Rectal smooth muscle tissue (tissue), 1 donor: ENCODE results near the gene KPNA2.
A peak's percentile ranks its signal among the peaks of the same experiment; 100 is the strongest.
"Not testable (repeated sequence)": the region's sequence is repeated elsewhere in the genome, so short reads cannot be mapped to it uniquely, and the experiment has no call there.

ENCODE experiments used
- H3K27ac ChIP-seq: one replicate; pipeline ENCODE4 v1.7.0; 2013; ENCODE audit warnings: low read depth, low read length, inconsistent platforms
- H3K27me3 ChIP-seq: one replicate; pipeline ENCODE4 v1.7.0; 2013; ENCODE audit warnings: low read length; ENCODE audit not compliant: control insufficient read depth, insufficient read depth
- H3K36me3 ChIP-seq: one replicate; pipeline ENCODE4 v1.7.0; 2013; ENCODE audit warnings: low read length; ENCODE audit not compliant: control insufficient read depth, insufficient read depth
- H3K4me1 ChIP-seq: one replicate; pipeline ENCODE4 v1.7.0; 2013; ENCODE audit warnings: low read length; ENCODE audit not compliant: control insufficient read depth, insufficient read depth
- H3K4me3 ChIP-seq: one replicate; pipeline ENCODE4 v1.7.0; 2013; ENCODE audit warnings: low read length
- H3K9ac ChIP-seq: one replicate; pipeline ENCODE4 v1.7.0; 2013; ENCODE audit warnings: low read length

KPNA2 gene

GRCh38 chr17:68029512-68030215 lies 5.9 kb upstream of the KPNA2 start:
- Histone ChIP-seq H3K9ac (no peak overlapping the region), H3K27me3 (no peaks in the 10 kb centered on the region), H3K4me1 (no peaks in the 10 kb centered on the region), H3K27ac (no peak overlapping the region), H3K4me3 (no peak overlapping the region), H3K36me3 (no peaks in the 10 kb centered on the region)

DNA sequence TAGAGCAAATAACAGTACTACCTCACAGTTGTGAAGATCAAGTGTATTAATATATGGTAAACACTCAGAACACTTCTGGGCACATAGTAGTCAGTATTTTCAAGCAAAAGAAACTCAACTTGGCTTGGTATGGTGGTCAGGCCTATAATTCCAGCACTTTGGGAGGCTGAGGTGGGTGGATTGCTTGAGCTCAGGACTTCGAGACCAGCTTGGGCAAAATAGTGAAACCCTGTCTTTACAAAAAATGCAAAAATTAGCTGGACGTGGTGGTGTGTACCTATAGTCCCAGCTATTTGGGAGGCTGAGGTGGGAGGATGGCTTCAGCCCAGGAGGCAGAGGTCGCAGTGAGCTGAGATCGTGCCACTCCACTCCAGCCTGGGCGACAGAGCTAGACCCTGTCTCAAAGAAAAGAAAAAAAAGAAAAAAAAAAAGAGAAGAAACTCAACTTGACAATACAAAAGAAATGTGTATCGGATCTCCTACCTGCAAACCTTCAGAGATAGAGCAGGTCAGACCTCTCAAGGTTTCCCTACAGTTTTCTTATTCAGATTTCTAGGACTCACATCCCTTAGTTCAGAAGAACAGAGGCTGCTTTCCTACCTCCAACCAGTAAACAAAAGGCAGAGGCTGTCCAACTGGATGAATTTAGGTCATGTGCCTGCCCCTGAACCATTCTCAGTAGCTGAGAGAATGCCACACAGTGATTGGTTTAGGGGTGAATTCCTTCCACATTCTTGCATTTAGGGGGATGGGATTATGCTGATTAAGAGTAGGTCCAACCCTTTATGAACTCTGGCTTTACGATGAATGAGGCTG lies 1.7 kb upstream of the KPNA2 start:
- no peak overlapping the region for H3K27ac ChIP-seq

GRCh38 chr17:68034452-68034776 lies 1.1 kb upstream of the KPNA2 start:
- no peak overlapping the region for H3K4me3 ChIP-seq

More for the DNA sequence above, 1.7 kb upstream of the KPNA2 start:
- Histone ChIP-seq H3K4me3 (no peak overlapping the region), H3K27me3 (no peaks in the 10 kb centered on the region), H3K9ac (no peak overlapping the region), H3K4me1 (peaks cover 4% of the 10 kb centered on the region), H3K36me3 (no peaks in the 10 kb centered on the region)

DNA sequence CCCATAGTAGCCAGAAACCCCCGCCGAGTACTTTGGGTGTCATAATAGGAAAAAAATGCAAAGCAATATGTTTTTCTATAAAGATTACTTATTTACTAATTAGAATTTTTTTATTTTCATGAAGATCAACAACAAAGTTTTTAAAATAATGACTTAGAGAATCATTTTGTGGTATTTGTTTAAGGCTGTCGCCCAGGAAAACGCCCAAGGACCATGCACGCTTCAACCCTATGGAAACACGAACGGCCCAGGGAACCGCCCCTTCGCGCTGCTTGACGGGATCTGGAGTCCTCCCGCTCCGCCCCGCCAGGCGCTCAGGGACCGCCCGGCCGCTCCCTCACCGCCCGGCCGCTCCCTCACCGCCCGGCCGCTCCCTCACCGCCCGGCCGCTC lies 408 bp upstream of the KPNA2 start:
- peak overlapping the region; percentile 27 for H3K4me3 ChIP-seq
- no peaks in the 10 kb centered on the region for H3K27me3 ChIP-seq
- H3K27ac ChIP-seq: no peak overlapping the region
- no peaks in the 10 kb centered on the region for H3K36me3 ChIP-seq
- peaks cover 4% of the 10 kb centered on the region for H3K4me1 ChIP-seq
- H3K9ac ChIP-seq: no peak overlapping the region

More at GRCh38 chr17:68034452-68034776, 1.1 kb upstream of the KPNA2 start:
- peaks cover 4% of the 10 kb centered on the region for H3K4me1 ChIP-seq
- no peaks in the 10 kb centered on the region for H3K36me3 ChIP-seq
- H3K9ac ChIP-seq: no peak overlapping the region
- no peak overlapping the region for H3K27ac ChIP-seq
- H3K27me3 ChIP-seq: no peaks in the 10 kb centered on the region

GRCh38 chr17:68036304-68037147 lies 991 bp downstream of the KPNA2 start:
- H3K27ac ChIP-seq: peak overlapping the region; percentile 58
- H3K4me3 ChIP-seq: peak overlapping the region; percentile 76
- peaks cover 4% of the 10 kb centered on the region for H3K4me1 ChIP-seq
- no peak overlapping the region for H3K9ac ChIP-seq
- H3K27me3 ChIP-seq: no peaks in the 10 kb centered on the region
- H3K36me3 ChIP-seq: peaks cover 4% of the 10 kb centered on the region

GRCh38 chr17:68047153-68047846 lies 11.8 kb downstream of the KPNA2 start:
- no peaks in the 10 kb centered on the region for H3K4me1 ChIP-seq
- no peak overlapping the region for H3K27ac ChIP-seq
- H3K36me3 ChIP-seq: peaks cover 3% of the 10 kb centered on the region
- H3K9ac ChIP-seq: no peak overlapping the region
- no peaks in the 10 kb centered on the region for H3K27me3 ChIP-seq
- no peak overlapping the region for H3K4me3 ChIP-seq

- not testable (repeated sequence) for H3K27me3 ChIP-seq, H3K9ac ChIP-seq, H3K4me3 ChIP-seq, H3K36me3 ChIP-seq, H3K27ac ChIP-seq, H3K4me1 ChIP-seq
Measured at GRCh38 chr17:68047890-68048542, 12.5 kb downstream of the KPNA2 start.

GRCh38 chr17:68048996-68049395 lies 13.5 kb downstream of the KPNA2 start:
- H3K9ac ChIP-seq: no peak overlapping the region
- no peak overlapping the region for H3K27ac ChIP-seq
- H3K4me3 ChIP-seq: no peak overlapping the region
- no peaks in the 10 kb centered on the region for H3K27me3 ChIP-seq
- H3K36me3 ChIP-seq: no peaks in the 10 kb centered on the region
- H3K4me1 ChIP-seq: no peaks in the 10 kb centered on the region

- H3K27me3 ChIP-seq, H3K4me3 ChIP-seq, H3K36me3 ChIP-seq, H3K4me1 ChIP-seq, H3K27ac ChIP-seq, H3K9ac ChIP-seq: not testable (repeated sequence)
Measured at GRCh38 chr17:68049812-68050437, 14.4 kb downstream of the KPNA2 start.

DNA sequence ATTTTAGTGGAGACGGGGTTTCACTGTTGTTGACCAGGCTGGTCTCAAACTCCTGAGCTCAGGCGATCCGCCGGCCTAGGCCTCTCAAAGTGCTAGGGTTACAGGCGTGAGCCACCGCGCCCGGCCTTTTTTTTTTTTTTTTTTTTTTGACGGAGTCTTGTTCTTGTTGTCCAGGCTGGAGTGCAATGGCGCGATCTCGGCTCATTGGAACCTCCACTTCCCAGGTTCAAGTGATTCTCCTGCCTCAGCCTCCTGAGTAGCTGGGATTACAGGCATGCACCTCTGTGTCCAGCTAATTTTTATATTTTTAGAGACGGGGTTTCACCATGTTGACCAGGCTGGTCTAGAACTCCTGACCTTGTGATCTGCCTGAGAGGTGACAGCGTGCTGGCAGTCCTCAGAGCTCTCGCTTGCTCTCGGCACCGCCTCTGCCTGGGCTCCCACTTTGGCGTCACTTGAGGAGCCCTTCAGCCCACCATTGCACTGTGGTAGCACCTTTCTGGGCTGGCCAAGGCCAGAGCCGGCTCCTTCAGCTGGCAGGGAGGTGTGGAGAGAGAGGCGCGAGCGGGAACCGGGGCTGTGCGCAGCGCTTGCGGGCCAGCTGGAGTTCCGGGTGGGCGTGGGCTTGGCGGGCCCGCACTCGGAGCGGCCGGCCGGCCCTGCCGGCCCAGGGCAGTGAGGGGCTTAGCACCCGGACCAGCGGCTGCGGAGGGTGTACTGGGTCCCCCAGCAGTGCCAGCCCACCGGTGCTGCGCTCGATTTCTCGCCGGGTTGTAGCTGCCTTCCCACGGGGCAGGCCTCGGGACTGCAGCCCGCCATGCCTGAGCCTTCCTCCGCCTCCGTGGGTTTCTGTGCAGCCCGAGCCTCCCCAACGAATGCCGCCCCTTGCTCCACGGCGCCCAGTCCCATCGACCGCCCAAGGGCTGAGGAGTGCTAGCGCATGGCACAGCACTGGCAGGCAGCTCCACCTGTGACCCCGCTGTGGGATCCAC lies 16.1 kb downstream of the KPNA2 start:
- not testable (repeated sequence) for H3K36me3 ChIP-seq, H3K4me1 ChIP-seq, H3K27me3 ChIP-seq, H3K9ac ChIP-seq, H3K4me3 ChIP-seq, H3K27ac ChIP-seq
